Fibroblast of mammary gland (primary cell): Measurements from ENCODE around the gene TENT4A.
A peak's percentile ranks its signal among the peaks of the same experiment; 100 is the strongest.

Experiments
- DNase-seq: peaks from one replicate; pipeline ENCODE4 v3.0.0-alpha.2; 2010; ENCODE audit warnings: low read depth
- H3K4me3 ChIP-seq: 2 replicates; pipeline ENCODE4 v1.5.1; 2011; ENCODE audit warnings: low read depth, mild to moderate bottlenecking, low read length, moderate library complexity; ENCODE audit not compliant: control insufficient read depth
- CTCF ChIP-seq: conservative IDR thresholded peaks from 2 replicates; pipeline ENCODE4 v1.5.1; 2011; ENCODE audit warnings: low read depth, low read length, inconsistent platforms; ENCODE audit not compliant: control insufficient read depth, insufficient read depth

Gene TENT4A

GRCh38 chr5:6719417-6719816, 6.2 kb downstream of the TENT4A start:
- H3K4me3 ChIP-seq = no peak overlapping the region
- DNase-seq = no peak
- no peak for TF ChIP-seq CTCF

GRCh38 chr5:6719896-6720560, 6.8 kb downstream of the TENT4A start:
- no peak for TF ChIP-seq CTCF
- no peak overlapping the region for H3K4me3 ChIP-seq
- peak; percentile 63 for DNase-seq

GRCh38 chr5:6720561-6720921, 7.3 kb downstream of the TENT4A start:
- no peak for TF ChIP-seq CTCF
- no peak for DNase-seq
- no peak overlapping the region for H3K4me3 ChIP-seq

GRCh38 chr5:6721442-6721841, 8.2 kb downstream of the TENT4A start:
- TF ChIP-seq CTCF = no peak
- H3K4me3 ChIP-seq = peak overlapping the region; percentile 0
- no peak for DNase-seq

- H3K4me3 ChIP-seq = peak overlapping the region; percentile 12
- no peak for TF ChIP-seq CTCF
- DNase-seq = peak; percentile 31
Measured at GRCh38 chr5:6722015-6722414, 8.8 kb downstream of the TENT4A start.

- no peak overlapping the region for H3K4me3 ChIP-seq
- DNase-seq = peak; percentile 39
Measured at GRCh38 chr5:6723122-6723815, 10.0 kb downstream of the TENT4A start.

More at GRCh38 chr5:6723122-6723815, 10.0 kb downstream of the TENT4A start:
- no peak for TF ChIP-seq CTCF
